GM23338 (cell line): ENCODE data around the gene MGAT4B. TPM values are rescaled to one million over a fixed set of nuclear protein-coding genes. Genes with fewer than 3 reads are reported as not detected.

ENCODE experiments used
- ATAC-seq: fragments of 200-7000 bp; cut with Tn5 transposase; 3 replicates; pipeline ENCODE4 v1.9.1; 2020
- DNase-seq: peaks from one replicate; pipeline ENCODE4 v3.0.0-alpha.2; 2015; ENCODE audit warnings: low spot score
- H2AFZ ChIP-seq: fragments of 200-600 bp; sonication (generic); 2 replicates; pipeline ENCODE4 v1.8.0; 2016; ENCODE audit warnings: antibody characterized with exemption, mild to moderate bottlenecking, moderate library complexity
- H3F3A ChIP-seq: fragments of 200-600 bp; sonication (generic); replicated peaks from 2 replicates; pipeline ENCODE4 v1.8.0; 2017; ENCODE audit warnings: antibody characterized with exemption, mixed run types, low read depth
- H3K27ac ChIP-seq: fragments of 200-600 bp; sonication (generic); 2 replicates; pipeline ENCODE4 v1.6.1; 2016; ENCODE audit warnings: low read depth
- H3K27me3 ChIP-seq: fragments of 200-600 bp; sonication (generic); 2 replicates; pipeline ENCODE4 v1.8.0; 2016; ENCODE audit warnings: mild to moderate bottlenecking, mixed run types, moderate library complexity; ENCODE audit not compliant: insufficient read depth
- H3K36me3 ChIP-seq: fragments of 200-600 bp; sonication (generic); 2 replicates; pipeline ENCODE4 v1.8.0; 2016; ENCODE audit warnings: mild to moderate bottlenecking; ENCODE audit not compliant: insufficient read depth
- H3K4me1 ChIP-seq: fragments of 200-600 bp; sonication (generic); 2 replicates; pipeline ENCODE4 v1.8.0; 2016; ENCODE audit warnings: mild to moderate bottlenecking, moderate library complexity; ENCODE audit not compliant: insufficient read depth
- H3K4me2 ChIP-seq: fragments of 200-600 bp; sonication (generic); 2 replicates; pipeline ENCODE4 v1.7.1; 2017; ENCODE audit warnings: mixed run types
- H3K4me3 ChIP-seq: fragments of 200-600 bp; sonication (generic); 2 replicates; pipeline ENCODE4 v1.6.1; 2016; ENCODE audit warnings: mixed run types
- H3K79me2 ChIP-seq: fragments of 200-600 bp; sonication (generic); replicated peaks from 2 replicates; pipeline ENCODE4 v1.8.0; 2017; ENCODE audit warnings: mild to moderate bottlenecking; ENCODE audit not compliant: insufficient read depth
- H3K9me2 ChIP-seq: fragments of 200-600 bp; sonication (generic); 2 replicates; pipeline ENCODE4 v1.8.0; 2017; ENCODE audit not compliant: insufficient read depth
- H4K20me1 ChIP-seq: fragments of 200-600 bp; sonication (generic); replicated peaks from 2 replicates; pipeline ENCODE4 v1.8.0; 2017; ENCODE audit warnings: mild to moderate bottlenecking; ENCODE audit not compliant: insufficient read depth
- H3K27ac Mint-ChIP-seq: 2 replicates; pipeline ENCODE4 v1.8.0; 2020; ENCODE audit warnings: inconsistent platforms, mild to moderate bottlenecking, moderate library complexity, mixed read lengths
- H3K27me3 Mint-ChIP-seq: 3 replicates; pipeline ENCODE4 v1.8.0; 2022; ENCODE audit warnings: low read depth, mild to moderate bottlenecking, moderate library complexity, mixed read lengths, inconsistent platforms; ENCODE audit not compliant: insufficient read depth, poor library complexity
- H3K36me3 Mint-ChIP-seq: 3 replicates; pipeline ENCODE4 v1.8.0; 2021; ENCODE audit warnings: low read depth, mild to moderate bottlenecking, inconsistent platforms, moderate library complexity, mixed read lengths
- H3K4me1 Mint-ChIP-seq: 3 replicates; pipeline ENCODE4 v1.8.0; 2020; ENCODE audit warnings: mild to moderate bottlenecking, inconsistent platforms, mixed read lengths
- H3K4me3 Mint-ChIP-seq: 3 replicates; pipeline ENCODE4 v1.8.0; 2021; ENCODE audit warnings: moderate library complexity, mild to moderate bottlenecking, inconsistent platforms, mixed read lengths
- H3K9me3 Mint-ChIP-seq: 3 replicates; pipeline ENCODE4 v1.8.0; 2020; ENCODE audit warnings: moderate library complexity, mild to moderate bottlenecking, inconsistent platforms, mixed read lengths
- EZH2 ChIP-seq: fragments of 200-600 bp; sonication (generic); IDR thresholded peaks from one replicate; pipeline ENCODE4 v1.8.0; 2017; ENCODE audit warnings: antibody characterized with exemption, mild to moderate bottlenecking, low read depth; ENCODE audit not compliant: unreplicated experiment
- EZH2phosphoT487 ChIP-seq: fragments of 200-600 bp; sonication (generic); IDR thresholded peaks from one replicate; pipeline ENCODE4 v1.8.1; 2018; ENCODE audit warnings: antibody characterized with exemption; ENCODE audit not compliant: unreplicated experiment
- NANOG ChIP-seq: IDR thresholded peaks from 2 replicates; pipeline ENCODE4 v1.6.1; 2016; ENCODE audit warnings: antibody characterized with exemption, borderline replicate concordance
- STAT1 ChIP-seq: IDR thresholded peaks from one replicate; pipeline ENCODE4 v1.6.1; 2016; ENCODE audit warnings: antibody characterized with exemption; ENCODE audit not compliant: unreplicated experiment
- ZNF114 ChIP-seq: fragments of 250-450 bp; sonication (Bioruptor Pico); IDR thresholded peaks from 2 replicates; pipeline ENCODE4 v1.5.0; 2020; ENCODE audit warnings: mild to moderate bottlenecking, moderate library complexity
- polyA plus RNA-seq: library from polyadenylated mRNA; unstranded; fragments of >200 nt; fragmentation: Nextera tagmentation; extraction: Ambion mirVana; gene quantifications from 2 replicates; pipeline ENCODE4 v1.2.1, GENCODE V29; 2016
- total RNA-seq: library from RNA; depleted of rRNA; stranded (reverse); fragments of >200 nt; shearing (Covaris generic); gene quantifications from 2 replicates; pipeline ENCODE4 v1.2.3, GENCODE V29; 2014
- TF ChIP-seq, protein P1 (sequence below): fragments of 250-450 bp; sonication (Bioruptor Pico); IDR thresholded peaks from 2 replicates; pipeline ENCODE4 v1.5.0; 2020; ENCODE audit warnings: mild to moderate bottlenecking, moderate library complexity
- TF ChIP-seq, protein P2 (sequence below), 2 experiments: fragments of 200-600 bp in 1 of 2; sonication (generic) in 1 of 2; conservative IDR thresholded peaks; 2 replicates each; pipeline versions ENCODE4 v1.5.1 to v1.6.1; 2016 to 2017; ENCODE audit warnings: antibody characterized with exemption in 2 of 2, low read depth in 2 of 2, mild to moderate bottlenecking in 2 of 2, moderate library complexity in 1 of 2

The MGAT4B gene
- total and polyA plus RNA-seq, 2 experiments from 2014 or later: 32.3 to 101 TPM

DNA sequence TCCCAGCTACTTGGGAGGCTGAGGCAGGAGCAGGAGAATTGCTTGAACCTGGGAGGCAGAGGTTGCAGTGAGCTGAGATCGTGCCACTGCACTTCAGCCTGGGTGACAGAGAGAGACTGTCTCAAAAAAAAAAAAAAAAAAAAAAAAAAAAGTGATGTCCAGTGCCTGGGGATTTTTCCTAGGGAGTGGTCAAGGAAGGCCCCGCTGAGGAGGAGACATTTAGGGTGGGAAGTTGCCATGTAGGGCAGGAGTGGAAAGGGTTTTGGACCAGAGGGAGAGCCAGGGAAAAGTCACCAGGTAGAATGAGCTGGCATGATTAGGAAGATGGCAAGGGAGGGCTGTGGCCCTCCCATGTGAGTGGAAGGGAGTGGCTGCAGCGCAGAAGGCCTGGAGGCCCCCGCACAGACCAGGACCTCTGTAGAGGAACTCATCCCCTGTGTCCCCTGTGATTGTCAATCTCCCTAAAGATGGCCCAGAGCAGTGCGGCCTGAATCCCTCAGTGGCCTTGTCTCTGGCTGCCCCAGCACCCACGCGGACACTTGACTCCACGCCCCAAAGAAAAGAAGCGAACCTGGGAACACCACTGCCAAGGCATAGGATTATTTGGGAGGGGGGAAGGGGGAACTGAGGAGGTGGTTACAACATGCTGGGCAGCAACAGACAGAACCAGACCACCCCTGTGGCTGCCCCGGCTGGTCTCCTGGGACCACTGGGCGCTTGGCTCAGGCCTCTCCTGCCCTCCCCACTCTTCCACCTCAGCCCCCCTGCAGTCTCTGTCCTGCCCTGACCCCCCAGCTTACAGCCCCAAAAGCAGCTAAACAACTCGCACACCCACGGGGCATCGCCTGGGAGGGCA, 11.5 kb upstream of the MGAT4B start:
- Mint-ChIP-seq H3K36me3 (peaks cover 29% of the 10 kb centered on the region), H3K4me3 (peak overlapping the region; percentile 64), H3K4me1 (peaks cover 41% of the 10 kb centered on the region), H3K27ac (peak overlapping the region; percentile 32; the same call in 1 of the 2 replicates), H3K27me3 (peaks cover 34% of the 10 kb centered on the region), H3K9me3 (no peaks in the 10 kb centered on the region)
- Histone ChIP-seq H3K4me1 (peaks cover 40% of the 10 kb centered on the region), H3K9me2 (no peaks in the 10 kb centered on the region), H3K27me3 (peaks cover 12% of the 10 kb centered on the region; the same call in 1 of the 2 replicates), H3F3A (peaks cover 31% of the 10 kb centered on the region), H3K27ac (no peak overlapping the region), H3K4me3 (peak overlapping the region; percentile 51), H2AFZ (no peak overlapping the region), H3K36me3 (peaks cover 4% of the 10 kb centered on the region; the same call in 1 of the 2 replicates), H3K79me2 (peaks cover 21% of the 10 kb centered on the region), H3K4me2 (peak overlapping the region; percentile 83), H4K20me1 (peaks cover 11% of the 10 kb centered on the region)
- no peak for ATAC-seq
- no peak for TF ChIP-seq EZH2
- TF ChIP-seq, protein P1, sequence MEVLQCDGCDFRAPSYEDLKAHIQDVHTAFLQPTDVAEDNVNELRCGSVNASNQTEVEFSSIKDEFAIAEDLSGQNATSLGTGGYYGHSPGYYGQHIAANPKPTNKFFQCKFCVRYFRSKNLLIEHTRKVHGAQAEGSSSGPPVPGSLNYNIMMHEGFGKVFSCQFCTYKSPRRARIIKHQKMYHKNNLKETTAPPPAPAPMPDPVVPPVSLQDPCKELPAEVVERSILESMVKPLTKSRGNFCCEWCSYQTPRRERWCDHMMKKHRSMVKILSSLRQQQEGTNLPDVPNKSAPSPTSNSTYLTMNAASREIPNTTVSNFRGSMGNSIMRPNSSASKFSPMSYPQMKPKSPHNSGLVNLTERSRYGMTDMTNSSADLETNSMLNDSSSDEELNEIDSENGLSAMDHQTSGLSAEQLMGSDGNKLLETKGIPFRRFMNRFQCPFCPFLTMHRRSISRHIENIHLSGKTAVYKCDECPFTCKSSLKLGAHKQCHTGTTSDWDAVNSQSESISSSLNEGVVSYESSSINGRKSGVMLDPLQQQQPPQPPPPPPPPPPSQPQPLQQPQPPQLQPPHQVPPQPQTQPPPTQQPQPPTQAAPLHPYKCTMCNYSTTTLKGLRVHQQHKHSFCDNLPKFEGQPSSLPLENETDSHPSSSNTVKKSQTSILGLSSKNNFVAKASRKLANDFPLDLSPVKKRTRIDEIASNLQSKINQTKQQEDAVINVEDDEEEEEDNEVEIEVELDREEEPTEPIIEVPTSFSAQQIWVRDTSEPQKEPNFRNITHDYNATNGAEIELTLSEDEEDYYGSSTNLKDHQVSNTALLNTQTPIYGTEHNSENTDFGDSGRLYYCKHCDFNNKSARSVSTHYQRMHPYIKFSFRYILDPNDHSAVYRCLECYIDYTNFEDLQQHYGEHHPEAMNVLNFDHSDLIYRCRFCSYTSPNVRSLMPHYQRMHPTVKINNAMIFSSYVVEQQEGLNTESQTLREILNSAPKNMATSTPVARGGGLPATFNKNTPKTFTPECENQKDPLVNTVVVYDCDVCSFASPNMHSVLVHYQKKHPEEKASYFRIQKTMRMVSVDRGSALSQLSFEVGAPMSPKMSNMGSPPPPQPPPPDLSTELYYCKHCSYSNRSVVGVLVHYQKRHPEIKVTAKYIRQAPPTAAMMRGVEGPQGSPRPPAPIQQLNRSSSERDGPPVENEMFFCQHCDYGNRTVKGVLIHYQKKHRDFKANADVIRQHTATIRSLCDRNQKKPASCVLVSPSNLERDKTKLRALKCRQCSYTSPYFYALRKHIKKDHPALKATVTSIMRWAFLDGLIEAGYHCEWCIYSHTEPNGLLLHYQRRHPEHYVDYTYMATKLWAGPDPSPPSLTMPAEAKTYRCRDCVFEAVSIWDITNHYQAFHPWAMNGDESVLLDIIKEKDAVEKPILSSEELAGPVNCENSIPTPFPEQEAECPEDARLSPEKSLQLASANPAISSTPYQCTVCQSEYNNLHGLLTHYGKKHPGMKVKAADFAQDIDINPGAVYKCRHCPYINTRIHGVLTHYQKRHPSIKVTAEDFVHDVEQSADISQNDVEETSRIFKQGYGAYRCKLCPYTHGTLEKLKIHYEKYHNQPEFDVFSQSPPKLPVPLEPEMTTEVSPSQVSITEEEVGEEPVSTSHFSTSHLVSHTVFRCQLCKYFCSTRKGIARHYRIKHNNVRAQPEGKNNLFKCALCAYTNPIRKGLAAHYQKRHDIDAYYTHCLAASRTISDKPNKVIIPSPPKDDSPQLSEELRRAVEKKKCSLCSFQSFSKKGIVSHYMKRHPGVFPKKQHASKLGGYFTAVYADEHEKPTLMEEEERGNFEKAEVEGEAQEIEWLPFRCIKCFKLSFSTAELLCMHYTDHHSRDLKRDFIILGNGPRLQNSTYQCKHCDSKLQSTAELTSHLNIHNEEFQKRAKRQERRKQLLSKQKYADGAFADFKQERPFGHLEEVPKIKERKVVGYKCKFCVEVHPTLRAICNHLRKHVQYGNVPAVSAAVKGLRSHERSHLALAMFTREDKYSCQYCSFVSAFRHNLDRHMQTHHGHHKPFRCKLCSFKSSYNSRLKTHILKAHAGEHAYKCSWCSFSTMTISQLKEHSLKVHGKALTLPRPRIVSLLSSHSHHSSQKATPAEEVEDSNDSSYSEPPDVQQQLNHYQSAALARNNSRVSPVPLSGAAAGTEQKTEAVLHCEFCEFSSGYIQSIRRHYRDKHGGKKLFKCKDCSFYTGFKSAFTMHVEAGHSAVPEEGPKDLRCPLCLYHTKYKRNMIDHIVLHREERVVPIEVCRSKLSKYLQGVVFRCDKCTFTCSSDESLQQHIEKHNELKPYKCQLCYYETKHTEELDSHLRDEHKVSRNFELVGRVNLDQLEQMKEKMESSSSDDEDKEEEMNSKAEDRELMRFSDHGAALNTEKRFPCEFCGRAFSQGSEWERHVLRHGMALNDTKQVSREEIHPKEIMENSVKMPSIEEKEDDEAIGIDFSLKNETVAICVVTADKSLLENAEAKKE: no peak
- TF ChIP-seq EZH2phosphoT487: no peak
- TF ChIP-seq NANOG: no peak
- no peak for TF ChIP-seq ZNF114 (CRISPR knock-in tag)
- TF ChIP-seq, protein P2, sequence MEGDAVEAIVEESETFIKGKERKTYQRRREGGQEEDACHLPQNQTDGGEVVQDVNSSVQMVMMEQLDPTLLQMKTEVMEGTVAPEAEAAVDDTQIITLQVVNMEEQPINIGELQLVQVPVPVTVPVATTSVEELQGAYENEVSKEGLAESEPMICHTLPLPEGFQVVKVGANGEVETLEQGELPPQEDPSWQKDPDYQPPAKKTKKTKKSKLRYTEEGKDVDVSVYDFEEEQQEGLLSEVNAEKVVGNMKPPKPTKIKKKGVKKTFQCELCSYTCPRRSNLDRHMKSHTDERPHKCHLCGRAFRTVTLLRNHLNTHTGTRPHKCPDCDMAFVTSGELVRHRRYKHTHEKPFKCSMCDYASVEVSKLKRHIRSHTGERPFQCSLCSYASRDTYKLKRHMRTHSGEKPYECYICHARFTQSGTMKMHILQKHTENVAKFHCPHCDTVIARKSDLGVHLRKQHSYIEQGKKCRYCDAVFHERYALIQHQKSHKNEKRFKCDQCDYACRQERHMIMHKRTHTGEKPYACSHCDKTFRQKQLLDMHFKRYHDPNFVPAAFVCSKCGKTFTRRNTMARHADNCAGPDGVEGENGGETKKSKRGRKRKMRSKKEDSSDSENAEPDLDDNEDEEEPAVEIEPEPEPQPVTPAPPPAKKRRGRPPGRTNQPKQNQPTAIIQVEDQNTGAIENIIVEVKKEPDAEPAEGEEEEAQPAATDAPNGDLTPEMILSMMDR (conservative IDR thresholded peaks at IDR 0.05; ENCODE audit: low read depth in 2 of 2): no peak
- no peak for TF ChIP-seq STAT1
- no peak for DNase-seq
